ENCODE data around the gene NCAM1. TPM values are rescaled to one million over a fixed set of nuclear protein-coding genes. Genes with fewer than 3 reads are reported as not detected.

The NCAM1 gene
- polyA plus RNA-seq, 2 of the 4 experiments (the other 2 are of a cell fraction) = 0.01 to 0.12 TPM

DNA sequence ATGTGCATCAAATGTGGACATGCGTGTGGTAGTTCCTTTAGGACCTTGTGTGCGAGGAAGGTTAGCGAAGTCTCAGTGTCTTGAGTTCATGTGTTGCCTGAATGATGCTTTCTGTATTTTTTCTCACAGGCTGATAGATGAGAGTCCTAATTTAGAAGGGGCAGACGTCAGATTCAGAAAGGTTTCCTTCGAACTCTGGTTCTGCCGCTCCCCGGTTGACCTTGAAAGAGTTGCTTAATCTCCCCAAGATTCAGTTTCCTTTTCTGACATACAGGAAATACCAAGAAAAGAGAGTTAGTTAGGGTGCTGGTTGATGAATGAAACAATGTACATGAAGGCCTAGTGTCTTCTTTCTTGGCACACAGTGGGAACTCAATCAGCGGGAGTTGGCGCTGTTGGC is 317.3 kb downstream of the NCAM1 start:
- ChIA-PET CTCF (interaction anchor here (1.1 kb wide), 2 partner anchors 11 to 300 kb away, joined by 3 to 7 read pairs; no protein-coding TSS in a partner anchor), POLR2A (no interaction called here)
- no peak for FAIRE-seq

DNA sequence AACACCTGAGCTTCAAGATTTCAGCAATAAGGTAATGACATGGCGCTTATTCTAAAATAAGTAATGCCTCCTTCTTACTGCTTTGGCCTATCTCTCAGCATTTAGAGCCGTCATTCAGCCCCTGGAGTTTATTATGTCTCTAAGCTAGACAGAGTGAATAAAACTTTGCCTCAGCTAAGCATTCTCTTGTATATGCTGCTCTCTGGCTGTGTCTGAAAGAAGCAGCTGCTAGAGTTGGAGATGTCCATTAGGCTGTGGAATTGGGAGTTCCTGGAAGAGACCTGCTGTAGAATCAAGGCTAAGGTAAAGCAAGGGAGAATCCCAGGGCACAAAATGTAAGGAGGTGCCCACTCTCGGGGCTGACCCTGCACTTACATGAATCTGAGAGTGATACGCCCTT is 317.7 kb downstream of the NCAM1 start:
- Histone ChIP-seq H3K4me1 (no peaks in the 10 kb centered on the region), H3K9me3 (no peaks in the 10 kb centered on the region), H3K4me2 (no peak overlapping the region), H3K4me3 (no peak overlapping the region), H3K27ac (no peak overlapping the region)
- POLR2A ChIA-PET = no interaction called here
- FAIRE-seq (no peak), ATAC-seq (no peak), DNase-seq (ENCODE audit: low read depth in 1 of 2, low spot score in 1 of 2) (no peak)
- no peak for TF ChIP-seq BHLHE40 (IDR thresholded peaks at IDR 0.05; ENCODE audit: low read depth, low read length)
- TF ChIP-seq MAZ (IDR thresholded peaks at IDR 0.05; ENCODE audit: borderline replicate concordance, low read depth, low read length) = no peak
- TF ChIP-seq, protein P1, sequence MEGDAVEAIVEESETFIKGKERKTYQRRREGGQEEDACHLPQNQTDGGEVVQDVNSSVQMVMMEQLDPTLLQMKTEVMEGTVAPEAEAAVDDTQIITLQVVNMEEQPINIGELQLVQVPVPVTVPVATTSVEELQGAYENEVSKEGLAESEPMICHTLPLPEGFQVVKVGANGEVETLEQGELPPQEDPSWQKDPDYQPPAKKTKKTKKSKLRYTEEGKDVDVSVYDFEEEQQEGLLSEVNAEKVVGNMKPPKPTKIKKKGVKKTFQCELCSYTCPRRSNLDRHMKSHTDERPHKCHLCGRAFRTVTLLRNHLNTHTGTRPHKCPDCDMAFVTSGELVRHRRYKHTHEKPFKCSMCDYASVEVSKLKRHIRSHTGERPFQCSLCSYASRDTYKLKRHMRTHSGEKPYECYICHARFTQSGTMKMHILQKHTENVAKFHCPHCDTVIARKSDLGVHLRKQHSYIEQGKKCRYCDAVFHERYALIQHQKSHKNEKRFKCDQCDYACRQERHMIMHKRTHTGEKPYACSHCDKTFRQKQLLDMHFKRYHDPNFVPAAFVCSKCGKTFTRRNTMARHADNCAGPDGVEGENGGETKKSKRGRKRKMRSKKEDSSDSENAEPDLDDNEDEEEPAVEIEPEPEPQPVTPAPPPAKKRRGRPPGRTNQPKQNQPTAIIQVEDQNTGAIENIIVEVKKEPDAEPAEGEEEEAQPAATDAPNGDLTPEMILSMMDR (IDR thresholded peaks at IDR 0.05) = no peak
- TF ChIP-seq RFX5 (IDR thresholded peaks at IDR 0.05) = no peak
- no peak for TF ChIP-seq POLR2A (IDR thresholded peaks at IDR 0.05; ENCODE audit: low read length)
- TF ChIP-seq MYC (IDR thresholded peaks at IDR 0.05; ENCODE audit: borderline replicate concordance, low read length) = no peak
- TF ChIP-seq RAD21 (conservative IDR thresholded peaks at IDR 0.05 in 1 of 2, IDR thresholded peaks at IDR 0.05 in 1 of 2) = no peak
- TF ChIP-seq SMC3 (IDR thresholded peaks at IDR 0.05) = no peak
- TF ChIP-seq ZC3H11A (IDR thresholded peaks at IDR 0.05) = no peak
- TF ChIP-seq, protein P2, sequence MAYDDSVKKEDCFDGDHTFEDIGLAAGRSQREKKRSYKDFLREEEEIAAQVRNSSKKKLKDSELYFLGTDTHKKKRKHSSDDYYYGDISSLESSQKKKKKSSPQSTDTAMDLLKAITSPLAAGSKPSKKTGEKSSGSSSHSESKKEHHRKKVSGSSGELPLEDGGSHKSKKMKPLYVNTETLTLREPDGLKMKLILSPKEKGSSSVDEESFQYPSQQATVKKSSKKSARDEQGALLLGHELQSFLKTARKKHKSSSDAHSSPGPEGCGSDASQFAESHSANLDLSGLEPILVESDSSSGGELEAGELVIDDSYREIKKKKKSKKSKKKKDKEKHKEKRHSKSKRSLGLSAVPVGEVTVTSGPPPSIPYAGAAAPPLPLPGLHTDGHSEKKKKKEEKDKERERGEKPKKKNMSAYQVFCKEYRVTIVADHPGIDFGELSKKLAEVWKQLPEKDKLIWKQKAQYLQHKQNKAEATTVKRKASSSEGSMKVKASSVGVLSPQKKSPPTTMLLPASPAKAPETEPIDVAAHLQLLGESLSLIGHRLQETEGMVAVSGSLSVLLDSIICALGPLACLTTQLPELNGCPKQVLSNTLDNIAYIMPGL (CRISPR knock-in tag; IDR thresholded peaks at IDR 0.05; ENCODE audit: borderline replicate concordance) = no peak
- TF ChIP-seq, protein P3, sequence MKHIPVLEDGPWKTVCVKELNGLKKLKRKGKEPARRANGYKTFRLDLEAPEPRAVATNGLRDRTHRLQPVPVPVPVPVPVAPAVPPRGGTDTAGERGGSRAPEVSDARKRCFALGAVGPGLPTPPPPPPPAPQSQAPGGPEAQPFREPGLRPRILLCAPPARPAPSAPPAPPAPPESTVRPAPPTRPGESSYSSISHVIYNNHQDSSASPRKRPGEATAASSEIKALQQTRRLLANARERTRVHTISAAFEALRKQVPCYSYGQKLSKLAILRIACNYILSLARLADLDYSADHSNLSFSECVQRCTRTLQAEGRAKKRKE (CRISPR knock-in tag; IDR thresholded peaks at IDR 0.05; ENCODE audit: low read depth) = no peak
- CTCF ChIA-PET = no interaction called here
- WGBS (ENCODE audit: missing lambda C conversion rate) = 53% methylated on average over 4 of the region's 4 CpGs

More for the DNA sequence above, 317.3 kb downstream of the NCAM1 start:
- Histone ChIP-seq H3K9me3 (no peaks in the 10 kb centered on the region), H3K27ac (no peak overlapping the region), H3K4me2 (no peak overlapping the region), H3K4me3 (no peak overlapping the region), H3K4me1 (no peaks in the 10 kb centered on the region)
- no peak for TF ChIP-seq HOXA7 (CRISPR knock-in tag; IDR thresholded peaks at IDR 0.05)
- TF ChIP-seq CHD4 (IDR thresholded peaks at IDR 0.05; ENCODE audit: borderline replicate concordance) = no peak
- TF ChIP-seq, protein P1 (IDR thresholded peaks at IDR 0.05) = no peak
- no peak for TF ChIP-seq SMC3 (IDR thresholded peaks at IDR 0.05)
- TF ChIP-seq EP300 (IDR thresholded peaks at IDR 0.05) = no peak
- no peak for TF ChIP-seq EHF (CRISPR knock-in tag; IDR thresholded peaks at IDR 0.05)
- no peak for TF ChIP-seq NPAS2 (CRISPR knock-in tag; IDR thresholded peaks at IDR 0.05; ENCODE audit: borderline replicate concordance)
- TF ChIP-seq HOXB5 (CRISPR knock-in tag; IDR thresholded peaks at IDR 0.05) = no peak
- TF ChIP-seq MAFK (IDR thresholded peaks at IDR 0.05; ENCODE audit: partially characterized antibody) = no peak
- TF ChIP-seq HDAC2 (IDR thresholded peaks at IDR 0.05) = no peak
- no peak for TF ChIP-seq ZSCAN20 (CRISPR knock-in tag; IDR thresholded peaks at IDR 0.05)
- no peak for TF ChIP-seq POLR2AphosphoS2 (conservative IDR thresholded peaks at IDR 0.05; ENCODE audit: low read length)
- TF ChIP-seq RFX5 (IDR thresholded peaks at IDR 0.05) = no peak
- no peak for TF ChIP-seq MYC (IDR thresholded peaks at IDR 0.05; ENCODE audit: borderline replicate concordance, low read length)
- no peak for TF ChIP-seq TFCP2L1 (CRISPR knock-in tag; IDR thresholded peaks at IDR 0.05)
- TF ChIP-seq, protein P4, sequence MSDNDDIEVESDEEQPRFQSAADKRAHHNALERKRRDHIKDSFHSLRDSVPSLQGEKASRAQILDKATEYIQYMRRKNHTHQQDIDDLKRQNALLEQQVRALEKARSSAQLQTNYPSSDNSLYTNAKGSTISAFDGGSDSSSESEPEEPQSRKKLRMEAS (IDR thresholded peaks at IDR 0.05) = no peak
- no peak for TF ChIP-seq HOXB13 (CRISPR knock-in tag; IDR thresholded peaks at IDR 0.05; ENCODE audit: low read depth)
- TF ChIP-seq HEYL (CRISPR knock-in tag; IDR thresholded peaks at IDR 0.05) = no peak
- TF ChIP-seq CHD2 (IDR thresholded peaks at IDR 0.05; ENCODE audit: low read length, partially characterized antibody) = no peak
- 77% methylated on average over 9 of the region's 9 CpGs for WGBS (ENCODE audit: missing lambda C conversion rate)
- DNase-seq (ENCODE audit: low read depth in 1 of 2, low spot score in 1 of 2) (no peak), ATAC-seq (no peak)

Measured in A549 (cell line).